GM21360 (cell line): ENCODE measurements around the gene UBE3C.

Source experiments
- ATAC-seq: cut with Tn5 transposase; IDR thresholded peaks from one replicate; pipeline ENCODE4 v1.9.1; 2021; ENCODE audit warnings: mild to moderate bottlenecking, moderate library complexity; ENCODE audit not compliant: unreplicated experiment

The UBE3C gene

GRCh38 chr7:157176771-157177170 lies 38.0 kb downstream of the UBE3C start:
- no peak for ATAC-seq

- ATAC-seq = peak; percentile 30
Observed at GRCh38 chr7:157177333-157177982, 38.7 kb downstream of the UBE3C start.

- peak; percentile 76 for ATAC-seq
Observed at GRCh38 chr7:157177983-157178381, 39.3 kb downstream of the UBE3C start.

- ATAC-seq = no peak
Observed at GRCh38 chr7:157183832-157184231, 45.1 kb downstream of the UBE3C start.

- ATAC-seq = no peak
Observed at GRCh38 chr7:157188091-157188665, 49.5 kb downstream of the UBE3C start.

- no peak for ATAC-seq
Observed at GRCh38 chr7:157189405-157189804, 50.7 kb downstream of the UBE3C start.

- no peak for ATAC-seq
Observed at GRCh38 chr7:157192861-157193260, 54.1 kb downstream of the UBE3C start.

GRCh38 chr7:157193274-157193673 lies 54.5 kb downstream of the UBE3C start:
- ATAC-seq = no peak

GRCh38 chr7:157194948-157195347 lies 56.2 kb downstream of the UBE3C start:
- no peak for ATAC-seq

GRCh38 chr7:157195868-157196267 lies 57.1 kb downstream of the UBE3C start:
- ATAC-seq = no peak

GRCh38 chr7:157204134-157204533 lies 65.4 kb downstream of the UBE3C start:
- ATAC-seq = no peak

- ATAC-seq = no peak
Observed at GRCh38 chr7:157205438-157205837, 66.7 kb downstream of the UBE3C start.

GRCh38 chr7:157208571-157209413 lies 70.1 kb downstream of the UBE3C start:
- no peak for ATAC-seq

- no peak for ATAC-seq
Observed at GRCh38 chr7:157210682-157211081, 72.0 kb downstream of the UBE3C start.

GRCh38 chr7:157211690-157212089 lies 73.0 kb downstream of the UBE3C start:
- no peak for ATAC-seq

GRCh38 chr7:157219154-157219553 lies 80.4 kb downstream of the UBE3C start:
- peak; percentile 95 for ATAC-seq

- no peak for ATAC-seq
Observed at GRCh38 chr7:157220916-157221569, 82.3 kb downstream of the UBE3C start.

GRCh38 chr7:157222687-157223086 lies 84.0 kb downstream of the UBE3C start:
- ATAC-seq = no peak

GRCh38 chr7:157224627-157225026 lies 85.9 kb downstream of the UBE3C start:
- ATAC-seq = no peak

- ATAC-seq = no peak
Observed at GRCh38 chr7:157228864-157229422, 90.2 kb downstream of the UBE3C start.

GRCh38 chr7:157233677-157234076 lies 95.0 kb downstream of the UBE3C start:
- no peak for ATAC-seq
